NK-92 treated with Interleukin-12 subunit alpha and Interleukin-12 subunit beta, amount 100 ng/mL, for 24 hours (cell line): ENCODE measurements around the gene IL17RD.

Experiments
- DNase-seq: peaks from one replicate; lab custom pipeline; 2025; lab: John Stamatoyannopoulos, UW

Gene IL17RD

DNA sequence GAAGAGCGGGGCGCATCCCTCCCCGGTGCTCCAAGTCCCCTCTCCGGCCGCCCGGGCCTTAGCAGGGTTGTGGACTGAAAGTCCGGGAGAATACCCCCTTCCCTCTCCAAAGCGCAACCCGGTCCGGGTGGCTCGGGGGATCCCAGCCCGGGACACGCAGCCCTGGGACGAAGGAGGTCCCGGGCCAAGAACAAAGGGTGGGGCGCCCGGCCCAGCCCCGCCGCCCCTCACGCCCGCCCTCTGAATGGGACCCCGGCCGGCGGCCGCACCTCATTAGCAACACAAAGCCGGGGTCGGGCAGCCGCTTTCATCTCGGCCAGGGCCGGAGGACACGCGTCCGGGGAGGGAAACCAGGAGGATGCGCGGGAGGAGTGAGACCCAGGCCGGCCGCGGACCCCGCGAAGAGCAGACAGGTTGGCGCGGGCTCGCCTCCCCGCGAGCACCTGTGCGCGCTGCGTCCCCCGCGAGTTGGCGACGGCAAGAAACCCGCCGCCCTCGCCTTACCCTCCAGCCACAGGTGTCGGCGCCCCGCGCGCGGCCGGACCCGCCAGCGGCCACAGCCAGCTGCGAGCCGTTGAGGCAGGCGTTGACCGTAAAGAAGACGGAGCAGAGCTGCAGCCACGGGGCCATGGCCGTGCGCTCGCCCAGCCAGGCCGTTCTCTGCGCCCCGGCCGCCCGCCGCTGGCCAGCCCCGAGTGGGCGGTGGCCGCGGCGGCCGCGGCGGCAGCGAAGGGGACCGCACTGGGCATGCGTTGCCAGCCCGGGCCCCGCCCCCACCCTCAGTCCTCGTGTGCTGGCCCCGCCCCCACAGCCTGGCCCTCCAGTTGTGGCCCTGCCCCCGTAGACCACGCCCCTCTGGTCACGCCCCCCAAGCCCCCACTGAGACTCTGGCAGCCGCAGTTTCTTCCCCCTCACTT lies at the start of gene IL17RD:
IL17RD (minus strand) TSS at position 697 of the 917 bp plus-strand sequence; CDS start at position 630, 67 bp downstream.
- no peak for DNase-seq

DNA sequence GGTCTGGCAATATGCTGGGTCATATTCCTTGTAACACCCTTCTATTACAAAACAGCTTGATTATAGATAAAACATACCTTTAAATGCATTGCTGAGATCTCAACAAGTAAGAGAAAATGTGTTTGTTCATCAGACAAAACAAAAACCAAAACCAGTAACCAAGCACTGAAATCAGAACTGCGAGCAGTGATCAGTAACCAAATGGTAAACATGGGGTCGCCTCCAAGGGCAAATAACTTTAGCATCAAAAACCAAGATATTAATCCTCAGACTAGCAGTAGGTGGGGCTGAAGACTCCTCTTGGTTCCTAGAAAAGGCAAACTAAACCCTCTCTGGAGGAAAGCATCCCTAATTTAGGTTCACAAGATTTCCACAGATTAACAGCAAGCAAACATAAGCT lies 41.3 kb upstream of the IL17RD start:
- DNase-seq = no peak

GRCh38 chr3:57199895-57200297 lies 34.7 kb upstream of the IL17RD start, which contains the start of gene HESX1:
HESX1 (minus strand) TSS chr3:57199978; CDS start chr3:57199918, 60 bp downstream.
- no peak for DNase-seq

DNA sequence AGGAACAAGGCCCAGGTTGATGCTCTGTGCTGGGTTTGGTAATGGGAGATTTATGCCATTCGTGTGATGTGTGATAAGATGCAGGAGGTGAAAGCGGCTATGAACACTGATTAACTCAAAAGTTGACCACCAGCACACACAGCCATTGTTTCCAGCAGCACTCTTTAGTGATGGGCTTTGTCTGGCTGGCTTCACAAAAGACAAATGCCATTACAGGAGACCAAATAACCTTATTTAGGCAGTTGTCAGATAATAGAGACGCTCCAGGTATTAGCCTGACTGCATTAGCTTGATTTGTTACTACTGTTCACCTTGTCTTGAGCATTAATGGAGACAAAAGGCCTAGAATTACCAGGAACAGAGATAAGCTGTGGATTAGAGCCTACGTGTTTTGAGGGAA lies 29.5 kb upstream of the IL17RD start:
- no peak for DNase-seq

- no peak for DNase-seq
These were observed 26.9 kb upstream of the IL17RD start for GRCh38 chr3:57192028-57192427.

DNA sequence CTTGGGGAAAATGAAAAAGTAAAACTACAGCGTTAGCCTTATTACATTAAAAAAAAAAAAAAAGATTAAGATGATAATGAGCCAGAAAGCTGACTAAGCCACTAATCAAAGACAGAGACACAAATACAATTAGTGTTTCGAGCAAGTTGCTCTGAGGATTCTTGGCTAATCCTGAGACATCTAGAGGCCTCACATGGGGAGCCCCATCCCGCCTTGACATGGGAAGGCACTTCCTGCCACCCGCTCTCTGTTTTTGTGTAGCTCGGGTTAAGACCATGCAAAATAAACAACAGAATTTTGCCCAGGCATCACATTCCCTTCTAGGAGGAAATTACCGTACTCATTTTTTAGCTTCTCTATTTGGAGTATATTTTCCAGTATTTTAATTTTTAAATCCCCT lies 19.4 kb upstream of the IL17RD start:
- no peak for DNase-seq

DNA sequence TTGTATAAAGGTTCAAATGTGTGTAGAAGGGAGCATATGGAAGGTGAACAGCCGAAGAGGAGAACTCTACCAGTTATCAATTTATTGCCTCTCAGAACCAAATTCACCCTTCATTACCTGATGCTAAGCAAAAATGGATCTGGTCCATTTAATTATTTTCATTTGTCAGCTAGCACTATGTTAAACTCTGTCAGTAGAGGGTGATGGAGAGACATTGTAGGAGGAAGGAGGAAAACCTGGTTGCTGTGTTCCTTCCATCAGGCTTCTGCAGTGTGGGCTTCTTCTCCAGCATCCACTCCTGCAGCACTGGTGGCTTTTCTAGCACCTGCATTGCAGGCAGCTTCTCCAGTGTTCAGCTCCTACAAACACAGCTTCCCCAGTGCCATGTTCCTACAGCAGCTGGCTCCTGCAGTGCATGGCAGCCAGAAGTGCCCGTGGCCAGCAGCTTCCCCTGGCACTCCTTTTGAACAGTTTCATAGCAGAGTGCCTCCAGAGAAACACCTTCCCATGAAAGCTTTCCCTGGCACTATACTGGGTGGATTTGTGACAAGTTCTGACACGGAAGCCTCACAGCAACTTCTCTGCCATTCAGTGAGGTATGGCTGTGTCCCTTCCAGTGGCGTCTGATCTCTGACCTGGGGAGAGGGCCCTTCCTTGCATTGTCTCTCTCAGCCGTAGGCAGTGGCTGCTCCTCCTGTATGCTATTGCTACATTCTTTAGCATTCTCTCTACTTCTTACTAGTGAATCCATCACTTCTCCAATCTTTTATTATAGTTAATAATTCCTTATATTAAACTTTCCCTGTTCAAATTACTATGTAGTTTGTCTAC lies 14.6 kb upstream of the IL17RD start:
- DNase-seq = no peak

DNA sequence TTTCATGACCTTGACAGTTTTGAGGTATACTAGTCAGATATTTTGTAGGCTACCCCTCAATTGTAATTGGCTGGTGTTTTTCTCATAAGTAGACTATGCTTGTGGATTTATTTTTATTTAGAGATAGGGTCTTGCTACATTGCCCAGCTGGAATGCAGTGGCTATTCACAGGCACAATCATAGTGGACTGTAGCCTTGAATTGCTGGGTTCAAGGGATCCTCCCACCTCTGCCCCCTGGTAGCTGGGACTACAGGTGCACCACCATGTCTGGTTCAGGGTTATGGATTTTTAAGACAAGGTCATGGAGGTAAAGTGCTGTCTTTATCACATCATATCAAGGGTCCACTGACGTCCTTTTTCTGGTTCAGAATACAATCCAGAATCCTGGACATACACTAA lies 10.9 kb upstream of the IL17RD start:
- no peak for DNase-seq

GRCh38 chr3:57173687-57174086 lies 8.5 kb upstream of the IL17RD start:
- no peak for DNase-seq

DNA sequence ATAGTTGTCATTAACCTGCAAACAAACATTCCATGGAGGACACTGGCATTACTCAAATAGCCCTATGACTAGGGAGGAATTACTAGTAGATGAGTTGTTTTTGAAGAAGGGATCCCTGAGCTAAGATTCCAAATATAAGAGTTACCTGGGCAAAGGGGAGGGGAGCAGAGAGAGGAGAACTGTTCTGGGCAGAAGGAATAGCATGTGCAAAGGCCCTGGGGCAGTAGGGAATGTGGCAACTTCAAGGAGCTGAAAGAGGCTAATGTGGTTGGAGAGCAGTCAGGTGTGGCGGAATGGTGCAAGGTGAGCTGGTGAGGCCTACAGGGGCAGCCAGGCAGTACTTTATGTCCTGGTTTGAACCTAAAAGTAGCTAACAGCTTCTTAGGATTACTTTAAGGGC lies 5.8 kb upstream of the IL17RD start:
- DNase-seq = no peak

DNA sequence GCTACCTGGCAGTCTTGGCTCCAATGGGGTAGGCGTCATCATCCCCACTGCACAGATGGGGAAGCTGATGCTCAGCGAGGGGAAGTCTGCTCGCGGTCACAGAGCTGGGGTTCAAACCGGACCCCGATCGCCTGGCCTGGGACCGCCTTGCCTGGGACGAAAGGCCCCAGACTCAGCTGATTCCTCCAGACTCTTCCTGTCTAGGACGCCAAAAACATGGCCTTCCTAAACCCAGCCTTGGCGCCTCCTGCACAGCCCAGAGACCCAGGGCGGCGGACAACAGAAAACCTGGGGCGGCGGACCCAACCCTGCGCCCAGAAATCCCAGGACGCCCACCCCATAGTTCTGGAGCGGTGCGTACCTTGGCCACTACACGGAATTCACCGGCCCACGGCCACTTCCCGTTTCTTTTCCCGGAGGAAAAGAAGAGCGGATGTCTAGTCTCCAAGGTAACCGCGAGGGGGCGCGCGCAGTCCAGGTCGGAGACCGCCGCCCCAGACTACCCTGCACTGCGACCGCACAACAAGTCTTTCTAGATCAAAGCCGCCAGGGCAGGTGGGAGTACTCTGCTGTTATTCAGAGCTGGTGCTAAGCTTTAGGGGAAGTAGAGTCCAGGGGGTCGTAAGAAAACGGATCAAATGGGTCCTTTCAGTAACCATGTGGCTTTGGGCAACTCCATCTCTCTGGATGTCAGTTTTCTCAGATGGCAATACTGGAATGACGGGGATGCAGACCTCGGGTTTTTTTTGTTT lies 4.9 kb upstream of the IL17RD start:
- no peak for DNase-seq

DNA sequence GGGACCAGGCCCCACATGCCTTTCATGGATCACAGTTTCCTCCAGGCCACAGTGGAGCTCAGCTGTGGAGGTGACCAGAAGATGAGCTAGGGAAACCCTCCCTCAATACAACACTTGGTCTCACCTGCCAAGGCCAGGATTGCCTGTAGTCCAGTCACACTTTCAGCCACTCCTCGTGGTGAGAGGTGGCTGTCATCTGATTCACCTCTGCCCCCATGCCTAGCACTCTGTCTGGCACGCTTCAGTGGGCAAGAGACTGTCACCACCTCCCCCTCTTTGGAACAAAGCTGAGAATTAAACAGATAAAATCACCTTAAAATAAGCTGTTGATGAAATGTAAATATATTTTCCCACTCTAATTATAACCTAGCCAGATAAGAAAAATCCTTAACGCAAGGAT lies 4.0 kb upstream of the IL17RD start:
- DNase-seq = no peak

DNA sequence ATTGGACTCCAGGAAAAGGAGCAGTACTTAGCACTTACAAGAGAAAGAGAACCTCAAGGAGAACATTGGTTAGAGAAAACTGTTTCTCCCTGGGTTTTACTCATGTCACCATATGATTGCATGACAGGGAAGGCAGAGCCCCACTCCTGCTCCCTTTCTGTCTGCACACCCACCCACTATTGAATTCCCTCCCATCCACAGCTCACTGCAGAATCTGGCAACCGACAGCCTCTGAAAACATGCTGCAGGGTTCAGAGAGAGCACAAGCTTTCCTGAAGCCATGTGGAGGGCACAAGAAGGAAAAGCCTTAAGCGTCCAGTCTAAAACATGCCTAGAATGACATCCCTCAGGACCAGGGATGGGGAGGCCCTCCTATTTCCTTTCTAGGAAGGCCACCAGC lies 3.0 kb upstream of the IL17RD start:
- DNase-seq = no peak

DNA sequence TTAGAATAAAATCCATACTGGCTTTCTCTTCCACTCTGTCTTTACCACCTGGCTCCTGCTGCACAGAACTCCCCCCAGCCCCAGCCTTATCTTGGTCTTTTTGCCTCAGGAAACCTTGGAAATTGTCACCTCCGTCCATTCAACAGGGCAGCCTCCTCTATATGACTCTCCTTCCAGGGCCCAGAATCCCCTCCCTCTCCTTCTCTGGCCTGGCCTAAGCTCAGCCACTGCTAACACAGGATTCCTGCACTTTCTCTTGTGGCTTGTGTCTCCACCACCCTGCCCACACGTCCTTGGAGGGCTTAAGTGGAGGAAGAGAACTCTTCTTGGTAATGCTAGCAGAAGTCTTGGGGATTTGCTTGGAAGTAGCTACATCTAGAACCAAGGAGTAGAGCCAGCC lies 1.5 kb upstream of the IL17RD start:
- no peak for DNase-seq

DNA sequence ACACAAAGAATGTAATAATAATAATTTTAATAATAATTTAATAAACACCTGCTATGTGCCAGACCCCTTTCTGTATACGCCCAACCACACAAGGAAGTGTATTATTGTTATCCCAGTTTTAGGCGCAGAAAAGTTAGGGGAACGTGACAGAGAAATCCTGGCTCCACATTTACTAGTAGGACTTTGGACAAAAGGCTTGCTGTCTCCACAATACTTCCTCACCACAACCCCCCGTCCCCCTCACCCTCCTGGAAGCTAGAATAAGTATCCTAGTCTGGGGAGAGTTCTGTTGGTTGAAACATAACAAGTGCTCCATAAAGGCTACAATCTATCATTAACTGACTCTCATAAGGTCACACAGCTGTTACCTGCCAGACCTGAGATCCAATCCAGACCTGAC lies 488 bp upstream of the IL17RD start:
- DNase-seq = no peak

GRCh38 chr3:57164217-57164656 lies 916 bp downstream of the IL17RD start:
- DNase-seq = no peak

GRCh38 chr3:57163751-57164150 lies 1.4 kb downstream of the IL17RD start:
- DNase-seq = no peak

GRCh38 chr3:57161915-57162314 lies 3.2 kb downstream of the IL17RD start:
- DNase-seq = no peak

- DNase-seq = no peak
These were observed 4.2 kb downstream of the IL17RD start for GRCh38 chr3:57160765-57161538.

- DNase-seq = no peak
These were observed 4.9 kb downstream of the IL17RD start for GRCh38 chr3:57160076-57160764.
